Duodenal mucosa (tissue), 2 donors: ENCODE data around the gene PASK.

Experiments
- H3K27ac ChIP-seq: one replicate; pipeline ENCODE4 v1.7.0; 2013; ENCODE audit warnings: low read depth, low read length
- H3K27me3 ChIP-seq, 2 donors: one replicate each; pipeline ENCODE4 v1.7.0; 2013; ENCODE audit warnings: low read length in 2 of 2, control low read depth in 1 of 2; ENCODE audit not compliant: insufficient read depth in 2 of 2, control insufficient read depth in 1 of 2
- H3K36me3 ChIP-seq, 2 donors: one replicate each; pipeline ENCODE4 v1.7.0; 2013; ENCODE audit warnings: low read length in 2 of 2, control low read depth in 1 of 2; ENCODE audit not compliant: insufficient read depth in 2 of 2, control insufficient read depth in 1 of 2
- H3K4me1 ChIP-seq, 2 donors: one replicate each; pipeline ENCODE4 v1.7.0; 2013; ENCODE audit warnings: low read length in 2 of 2, control low read depth in 1 of 2; ENCODE audit not compliant: insufficient read depth in 2 of 2, control insufficient read depth in 1 of 2
- H3K4me3 ChIP-seq, 2 donors: one replicate each; pipeline ENCODE4 v1.7.0; 2013; ENCODE audit warnings: low read length in 2 of 2, low read depth in 1 of 2
- H3K9ac ChIP-seq, 2 donors: one replicate each; pipeline ENCODE4 v1.7.0; 2013; ENCODE audit warnings: low read length in 2 of 2, low read depth in 1 of 2
- H3K9me3 ChIP-seq, 2 donors: one replicate each; pipeline ENCODE4 v1.7.0; 2013; ENCODE audit warnings: low read length in 2 of 2, control low read depth in 1 of 2; ENCODE audit not compliant: control insufficient read depth in 1 of 2

Gene PASK

GRCh38 chr2:241182126-241182525 is 32.9 kb upstream of the PASK start:
- Histone ChIP-seq H3K4me1 (no peaks in the 10 kb centered on the region), H3K9me3 (no peaks in the 10 kb centered on the region), H3K27me3 (no peaks in the 10 kb centered on the region), H3K9ac (no peak overlapping the region), H3K27ac (no peak overlapping the region), H3K4me3 (no peak overlapping the region), H3K36me3 (peaks cover 14 to 37% of the 10 kb centered on the region in 2 donors)

- H3K36me3 ChIP-seq = peaks cover 14 to 45% of the 10 kb centered on the region in 2 donors
- no peak overlapping the region for H3K27ac ChIP-seq
- H3K4me3 ChIP-seq = no peak overlapping the region
- H3K27me3 ChIP-seq = no peaks in the 10 kb centered on the region
- H3K9me3 ChIP-seq = no peaks in the 10 kb centered on the region
- H3K4me1 ChIP-seq = no peaks in the 10 kb centered on the region
- no peak overlapping the region for H3K9ac ChIP-seq
Observed at GRCh38 chr2:241180495-241180894, 31.2 kb upstream of the PASK start.

DNA sequence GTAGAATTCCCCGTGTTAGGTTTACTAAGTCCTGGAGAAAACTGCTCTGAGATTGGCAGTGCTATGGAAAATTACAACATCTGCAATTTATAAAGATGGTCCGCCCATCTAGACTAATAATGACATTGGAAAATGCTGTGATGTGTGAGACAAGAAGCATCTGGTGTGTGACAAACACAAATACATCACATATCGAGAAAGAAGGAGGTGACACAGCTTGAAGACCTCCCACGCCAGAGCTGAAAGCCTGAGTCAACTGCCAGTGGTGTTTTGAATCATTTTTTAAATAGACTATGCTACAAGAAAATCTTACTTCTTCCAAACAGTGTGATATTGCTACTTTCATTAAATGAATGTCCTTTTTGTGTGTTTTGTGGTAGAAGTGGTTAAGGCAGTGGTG is 30.6 kb upstream of the PASK start:
- Histone ChIP-seq H3K27ac (no peak overlapping the region), H3K27me3 (no peaks in the 10 kb centered on the region), H3K9me3 (no peaks in the 10 kb centered on the region), H3K36me3 (peaks cover 14 to 50% of the 10 kb centered on the region in 2 donors), H3K9ac (no peak overlapping the region), H3K4me3 (no peak overlapping the region), H3K4me1 (no peaks in the 10 kb centered on the region)

GRCh38 chr2:241178961-241179360 is 29.7 kb upstream of the PASK start:
- no peaks in the 10 kb centered on the region for H3K4me1 ChIP-seq
- H3K27ac ChIP-seq = no peak overlapping the region
- H3K27me3 ChIP-seq = no peaks in the 10 kb centered on the region
- peaks cover 14 to 54% of the 10 kb centered on the region in 2 donors for H3K36me3 ChIP-seq
- no peak overlapping the region for H3K4me3 ChIP-seq
- no peaks in the 10 kb centered on the region for H3K9me3 ChIP-seq
- no peak overlapping the region for H3K9ac ChIP-seq

- peaks cover 14 to 45% of the 10 kb centered on the region in 2 donors for H3K36me3 ChIP-seq
- H3K27ac ChIP-seq = no peak overlapping the region
- H3K27me3 ChIP-seq = no peaks in the 10 kb centered on the region
- no peak overlapping the region for H3K9ac ChIP-seq
- H3K4me1 ChIP-seq = no peaks in the 10 kb centered on the region
- no peak overlapping the region for H3K4me3 ChIP-seq
- H3K9me3 ChIP-seq = no peaks in the 10 kb centered on the region
Observed at GRCh38 chr2:241177526-241178334, 28.5 kb upstream of the PASK start.

DNA sequence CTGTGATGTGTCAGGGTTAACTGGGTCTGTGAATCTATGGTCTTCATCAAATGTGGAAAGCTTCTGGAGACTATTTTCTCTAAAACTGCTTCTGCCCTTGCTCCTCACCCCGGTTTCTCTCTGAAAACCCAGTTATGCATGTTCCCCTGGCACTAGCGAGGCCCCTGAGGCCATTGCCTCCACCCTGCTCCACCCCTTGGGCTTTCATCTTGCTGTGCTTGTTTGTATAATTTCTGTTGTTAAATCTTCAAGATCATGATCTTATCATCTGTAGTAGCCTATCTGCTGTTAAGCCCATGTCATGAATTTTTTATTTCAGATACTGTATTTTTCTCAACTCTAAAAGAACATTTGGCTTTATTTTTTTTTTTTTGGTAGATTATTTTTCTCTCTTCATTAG is 24.3 kb upstream of the PASK start:
- Histone ChIP-seq H3K27me3 (no peaks in the 10 kb centered on the region), H3K9ac (no peak overlapping the region), H3K27ac (no peak overlapping the region), H3K9me3 (peaks cover 7 to 9% of the 10 kb centered on the region in 2 donors), H3K4me1 (no peaks in the 10 kb centered on the region), H3K36me3 (peaks cover 33 to 61% of the 10 kb centered on the region in 2 donors), H3K4me3 (no peak overlapping the region)

DNA sequence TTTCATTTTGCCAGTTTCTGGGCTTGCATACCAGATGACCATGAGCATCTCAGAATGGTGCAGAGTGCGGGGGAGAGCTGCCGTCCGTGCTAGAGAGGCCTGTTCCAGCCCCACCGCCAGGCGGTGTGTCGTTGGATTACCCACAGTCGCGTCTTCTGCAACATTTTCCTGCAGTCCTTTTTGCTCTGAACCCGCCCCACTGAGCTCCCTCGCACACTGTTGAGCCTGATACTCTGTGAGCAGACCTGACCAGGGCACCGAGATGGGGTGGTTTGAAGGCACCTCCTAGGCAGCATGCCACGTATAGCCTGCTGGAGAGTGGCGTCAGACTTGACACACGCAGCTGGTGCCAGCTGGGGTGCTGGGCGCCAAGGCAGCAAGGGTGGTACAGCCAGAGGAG is 19.1 kb upstream of the PASK start:
- Histone ChIP-seq H3K9me3 (peaks cover 7 to 9% of the 10 kb centered on the region in 2 donors), H3K27ac (no peak overlapping the region), H3K27me3 (no peaks in the 10 kb centered on the region), H3K4me1 (no peaks in the 10 kb centered on the region), H3K9ac (no peak overlapping the region), H3K4me3 (no peak overlapping the region), H3K36me3 (peaks cover 56 to 72% of the 10 kb centered on the region in 2 donors)

- H3K4me1 ChIP-seq = peaks cover 0 to 3% of the 10 kb centered on the region in 2 donors
- H3K36me3 ChIP-seq = peaks cover 36 to 65% of the 10 kb centered on the region in 2 donors
- no peak overlapping the region for H3K9ac ChIP-seq
- no peaks in the 10 kb centered on the region for H3K27me3 ChIP-seq
- no peaks in the 10 kb centered on the region for H3K9me3 ChIP-seq
- H3K27ac ChIP-seq = no peak overlapping the region
- H3K4me3 ChIP-seq = no peak overlapping the region
Observed at GRCh38 chr2:241163601-241164118, 14.4 kb upstream of the PASK start.

DNA sequence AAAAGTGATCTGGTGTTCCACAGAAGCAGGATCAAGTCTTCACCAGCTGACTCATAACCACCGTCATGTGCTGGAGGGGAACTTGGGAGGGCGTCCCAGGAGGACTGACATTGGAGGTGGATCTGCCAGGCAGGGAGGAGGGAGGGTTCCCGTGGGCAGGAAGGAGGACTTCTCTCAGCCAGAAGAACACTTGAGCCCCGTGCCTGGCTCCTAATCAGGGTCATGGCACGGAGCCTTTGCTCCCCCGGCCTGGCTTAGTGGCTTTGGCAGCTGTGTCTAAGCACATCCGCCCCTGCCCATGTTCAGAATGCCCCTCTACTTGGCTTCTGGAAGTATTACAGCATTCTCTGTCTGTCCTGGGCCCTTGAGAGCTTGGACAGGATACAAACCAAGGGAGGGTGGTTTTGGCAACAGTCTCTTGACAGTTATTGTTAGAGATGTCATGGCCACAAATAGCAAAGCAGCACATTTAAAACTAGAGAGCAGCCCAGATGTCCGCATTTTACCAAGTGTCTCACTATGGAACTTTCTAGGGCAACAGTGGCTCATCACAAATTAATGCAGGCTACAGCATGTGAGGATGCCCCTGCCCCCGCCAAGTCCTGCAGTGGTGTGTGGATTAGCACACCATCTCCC is 12.5 kb upstream of the PASK start:
- Histone ChIP-seq H3K36me3 (peaks cover 32 to 63% of the 10 kb centered on the region in 2 donors), H3K9me3 (no peaks in the 10 kb centered on the region), H3K4me1 (peaks cover 0 to 3% of the 10 kb centered on the region in 2 donors), H3K9ac (no peak overlapping the region), H3K27ac (no peak overlapping the region), H3K27me3 (no peaks in the 10 kb centered on the region), H3K4me3 (no peak overlapping the region)

DNA sequence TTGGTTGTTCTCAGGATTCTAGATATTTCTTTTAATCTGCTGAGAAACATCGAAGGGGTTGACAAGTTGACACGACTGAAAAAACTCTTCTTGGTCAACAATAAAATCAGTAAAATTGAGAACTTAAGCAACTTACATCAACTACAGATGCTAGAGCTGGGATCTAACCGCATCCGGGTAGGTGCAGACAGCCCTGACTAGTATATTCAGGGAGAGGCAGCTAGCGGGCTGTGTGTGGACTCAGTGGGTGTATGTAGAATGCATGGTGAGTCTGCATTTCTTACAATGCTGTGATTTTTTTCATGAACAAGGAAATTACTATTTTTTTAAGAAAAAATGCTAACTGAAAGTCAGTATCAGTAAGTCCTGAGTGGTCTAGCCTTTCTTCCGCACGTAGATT is 11.0 kb upstream of the PASK start:
- Histone ChIP-seq H3K27ac (no peak overlapping the region), H3K27me3 (no peaks in the 10 kb centered on the region), H3K4me3 (no peak overlapping the region), H3K4me1 (peaks cover 0 to 3% of the 10 kb centered on the region in 2 donors), H3K9me3 (no peaks in the 10 kb centered on the region), H3K36me3 (peaks cover 25 to 65% of the 10 kb centered on the region in 2 donors), H3K9ac (no peak overlapping the region)
